Panc1 (cell line): Measurements from ENCODE around the gene NUP93. TPM values are rescaled to one million over a fixed set of nuclear protein-coding genes. Genes with fewer than 3 reads are reported as not detected.
A peak's percentile ranks its signal among the peaks of the same experiment; 100 is the strongest.

ENCODE experiments used
- ATAC-seq: fragments of 200-7000 bp; cut with Tn5 transposase; 2 replicates; pipeline ENCODE4 v1.9.1; 2020; ENCODE audit warnings: mild to moderate bottlenecking, moderate library complexity
- BruUV-seq: library from RNA; stranded (reverse); fragments of 400-500 nt; replicated peaks from 2 replicates; lab custom pipeline; 2021; lab: Mats Ljungman, UMichigan
- CTCF ChIA-PET: fragments of 300-600 bp; sonication (Branson Sonifier 250); formaldehyde crosslinking; loops from one replicate; lab custom pipeline; 2022; ENCODE audit warnings: antibody characterized with exemption; lab: Charles Lee
- POLR2A ChIA-PET: fragments of 300-600 bp; sonication (Branson Sonifier 250); formaldehyde crosslinking; loops from one replicate; lab custom pipeline; 2022; ENCODE audit warnings: antibody characterized with exemption; lab: Charles Lee
- DNase-seq: peaks from one replicate; pipeline ENCODE4 v3.0.0-alpha.2; 2010; ENCODE audit warnings: low read depth, low spot score
- H3K27ac ChIP-seq: 2 replicates; pipeline ENCODE4 v1.5.1; 2011; ENCODE audit warnings: mild to moderate bottlenecking, low read length, inconsistent platforms
- H3K27me3 ChIP-seq: fragments of 200-500 bp; sonication (Bioruptor generic); 2 replicates; pipeline ENCODE4 v1.6.0; 2014; ENCODE audit warnings: low read length, inconsistent platforms; ENCODE audit not compliant: control insufficient read depth, insufficient read depth
- H3K36me3 ChIP-seq: fragments of 200-500 bp; sonication (Bioruptor generic); 2 replicates; pipeline ENCODE4 v1.5.1; 2014; ENCODE audit warnings: inconsistent platforms, mild to moderate bottlenecking, low read length, moderate library complexity; ENCODE audit not compliant: control insufficient read depth, insufficient read depth
- H3K4me1 ChIP-seq: 2 replicates; pipeline ENCODE4 v1.5.1; 2011; ENCODE audit warnings: inconsistent platforms, mild to moderate bottlenecking, low read length, moderate library complexity; ENCODE audit not compliant: control insufficient read depth, insufficient read depth
- H3K4me3 ChIP-seq, 2 experiments: 2 replicates each; pipeline ENCODE4 v1.5.1; 2011 to 2012; ENCODE audit warnings: low read depth in 2 of 2, low read length in 2 of 2, mild to moderate bottlenecking in 2 of 2, inconsistent platforms in 1 of 2, moderate library complexity in 1 of 2
- H3K9me3 ChIP-seq: fragments of 200-500 bp; sonication (Bioruptor generic); 2 replicates; pipeline ENCODE4 v1.5.1; 2014; ENCODE audit warnings: low read depth, mild to moderate bottlenecking, inconsistent platforms, low read length, moderate library complexity; ENCODE audit not compliant: control insufficient read depth, insufficient read depth
- CTCF ChIP-seq: fragments of 450-650 bp; IDR thresholded peaks from 2 replicates; pipeline ENCODE4 v1.5.1; 2017; ENCODE audit warnings: mild to moderate bottlenecking
- POLR2AphosphoS5 ChIP-seq: IDR thresholded peaks from 2 replicates; pipeline ENCODE4 v1.6.1; 2012; ENCODE audit warnings: mild to moderate bottlenecking, low read depth, low read length, moderate library complexity
- REST ChIP-seq, 2 experiments: IDR thresholded peaks; 2 replicates each; pipeline ENCODE4 v1.6.1; 2011 to 2012; ENCODE audit warnings: low read depth in 2 of 2, control low read depth in 1 of 2, low read length in 1 of 2, mild to moderate bottlenecking in 1 of 2, moderate library complexity in 1 of 2; ENCODE audit not compliant: insufficient read depth in 1 of 2
- SIN3A ChIP-seq: IDR thresholded peaks from 2 replicates; pipeline ENCODE4 v1.6.1; 2012; ENCODE audit warnings: low read depth, mild to moderate bottlenecking, low read length, moderate library complexity, borderline replicate concordance; ENCODE audit not compliant: insufficient read depth
- TCF7L2 ChIP-seq: IDR thresholded peaks from 2 replicates; pipeline ENCODE4 v1.6.1; 2011; ENCODE audit warnings: mild to moderate bottlenecking, low read depth, low read length, inconsistent platforms
- in situ Hi-C: cut with HindIII; loops from 2 replicates; pipeline ENCODE4 v1.10.0; 2016; ENCODE audit warnings: low sequenced_read_pairs, low pct_unique_long_range_greater_than_20kb
- intact Hi-C: fragments of 100-400 bp; cut with micrococcal nuclease; formaldehyde crosslinking; loops from one replicate; pipeline ENCODE4 v1.10.0; 2022; ENCODE audit not compliant: unreplicated experiment
- total RNA-seq: library from RNA; stranded (reverse); gene quantifications from one replicate; pipeline ENCODE4 v1.2.1, GENCODE V29; 2021; ENCODE audit not compliant: unreplicated experiment

NUP93 gene
- total RNA-seq, 1 experiment from 2014 or later, result 88.5 TPM

- H3K36me3 ChIP-seq, result no peaks in the 10 kb centered on the region
- TF ChIP-seq TCF7L2 (no peak), POLR2AphosphoS5 (no peak), CTCF (no peak), SIN3A (no peak), REST (IDR thresholded peaks at IDR 0.05; ENCODE audit: insufficient read depth in 1 of 2, low read depth in 2 of 2, low read length in 1 of 2) (no peak)
- no peaks in the 10 kb centered on the region for H3K4me1 ChIP-seq
- no peaks in the 10 kb centered on the region for H3K27me3 ChIP-seq
- ATAC-seq (no peak), DNase-seq (no peak)
- no TSS peak for BruUV-seq
- ChIA-PET POLR2A (no interaction called here), CTCF (interaction anchor here (0.7 kb wide), 1 partner anchor 81 kb away, joined by 3 read pairs; no protein-coding TSS in a partner anchor)
- H3K4me3 ChIP-seq, result no peak overlapping the region
- H3K27ac ChIP-seq, result no peak overlapping the region
- in situ Hi-C loops (no loop called here), intact Hi-C loops (loop anchor here (10.0 kb wide), 1 partner anchor 64 kb away; the partner anchor contains the start of gene HERPUD1)
- H3K9me3 ChIP-seq, result no peaks in the 10 kb centered on the region
These were observed 140.5 kb downstream of the NUP93 start for GRCh38 chr16:56870276-56870888.

GRCh38 chr16:56871172-56871593 is 141.3 kb downstream of the NUP93 start:
- Histone ChIP-seq H3K27me3 (no peaks in the 10 kb centered on the region), H3K36me3 (no peaks in the 10 kb centered on the region), H3K27ac (no peak overlapping the region), H3K9me3 (no peaks in the 10 kb centered on the region), H3K4me1 (no peaks in the 10 kb centered on the region), H3K4me3 (no peak overlapping the region)
- intact Hi-C loops, result loop anchor here (10.0 kb wide), 1 partner anchor 64 kb away; the partner anchor contains the start of gene HERPUD1
- no peak for DNase-seq
- in situ Hi-C loops, result no loop called here
- TF ChIP-seq POLR2AphosphoS5 (no peak), CTCF (no peak), REST (IDR thresholded peaks at IDR 0.05; ENCODE audit: insufficient read depth in 1 of 2, low read depth in 2 of 2, low read length in 1 of 2) (no peak), SIN3A (no peak), TCF7L2 (no peak)
- CTCF ChIA-PET, result interaction anchor here (0.7 kb wide), 1 partner anchor 80 kb away, joined by 3 read pairs; no protein-coding TSS in a partner anchor
- ATAC-seq, result peak; percentile 31; the same call in 1 of the 2 replicates
- BruUV-seq, result no TSS peak
- POLR2A ChIA-PET, result no interaction called here
